Fibroblast of lung (primary cell): ENCODE measurements around the gene PMFBP1. TPM values are rescaled to one million over a fixed set of nuclear protein-coding genes. Genes with fewer than 3 reads are reported as not detected.

Experiments used
- DNase-seq, 2 donors: peaks; one replicate each; pipeline versions ENCODE4 v3.0.0 to v3.0.0-alpha.2; 2010; ENCODE audit warnings: low read depth in 2 of 2
- H2AFZ ChIP-seq: 2 replicates; pipeline ENCODE4 v1.5.1; 2012; ENCODE audit warnings: low read length, control low read depth, inconsistent platforms
- H3K27ac ChIP-seq: 2 replicates; pipeline ENCODE4 v1.5.1; 2011; ENCODE audit warnings: low read length, control low read depth; ENCODE audit not compliant: insufficient read depth
- H3K27me3 ChIP-seq: 2 replicates; pipeline ENCODE4 v1.5.1; 2011; ENCODE audit warnings: mild to moderate bottlenecking, low read length; ENCODE audit not compliant: control insufficient read depth, insufficient read depth
- H3K36me3 ChIP-seq: 2 replicates; pipeline ENCODE4 v1.5.1; 2011; ENCODE audit warnings: low read length; ENCODE audit not compliant: control insufficient read depth, insufficient read depth
- H3K4me1 ChIP-seq: 2 replicates; pipeline ENCODE4 v1.5.1; 2011; ENCODE audit warnings: low read length; ENCODE audit not compliant: control insufficient read depth, insufficient read depth; ENCODE audit errors: extremely low read depth
- H3K4me2 ChIP-seq: 2 replicates; pipeline ENCODE4 v1.5.1; 2011; ENCODE audit warnings: low read length, control low read depth; ENCODE audit not compliant: insufficient read depth; ENCODE audit errors: extremely low read depth
- H3K4me3 ChIP-seq, 4 experiments: fragments of 200-600 bp in 1 of 4; sonication (generic) in 1 of 4; replicated peaks in 1 of 4; 2 replicates each; pipeline ENCODE4 v1.5.1; 2011 to 2016; ENCODE audit warnings: low read length in 4 of 4, low read depth in 3 of 4, mild to moderate bottlenecking in 3 of 4, control low read depth in 2 of 4, inconsistent platforms in 1 of 4, mixed read lengths in 1 of 4; ENCODE audit not compliant: insufficient read depth in 1 of 4; ENCODE audit errors: control extremely low read depth in 1 of 4
- H3K79me2 ChIP-seq: 2 replicates; pipeline ENCODE4 v1.5.1; 2012; ENCODE audit warnings: mild to moderate bottlenecking, low read length, inconsistent platforms; ENCODE audit not compliant: control insufficient read depth, insufficient read depth
- H3K9ac ChIP-seq: 2 replicates; pipeline ENCODE4 v1.5.1; 2011; ENCODE audit warnings: mild to moderate bottlenecking, low read length, control low read depth; ENCODE audit not compliant: insufficient read depth
- H3K9me3 ChIP-seq: 2 replicates; pipeline ENCODE4 v1.5.1; 2012; ENCODE audit warnings: low read depth, low read length; ENCODE audit not compliant: control insufficient read depth, insufficient read depth
- H4K20me1 ChIP-seq: 2 replicates; pipeline ENCODE4 v1.5.1; 2011; ENCODE audit warnings: low read length; ENCODE audit not compliant: control insufficient read depth, insufficient read depth; ENCODE audit errors: extremely low read depth
- CTCF ChIP-seq, 2 donors: IDR thresholded peaks in 1 of 2; conservative IDR thresholded peaks in 1 of 2; 1 replicate in 1 of 2; 2 replicates in 1 of 2; pipeline ENCODE4 v1.5.1; 2011 to 2012; ENCODE audit warnings: low read length in 2 of 2, control low read depth in 1 of 2, inconsistent platforms in 1 of 2, low read depth in 1 of 2, mild to moderate bottlenecking in 1 of 2
- EZH2 ChIP-seq: IDR thresholded peaks from 2 replicates; pipeline ENCODE4 v1.5.1; 2012; ENCODE audit warnings: low read length, control low read depth, mild to moderate bottlenecking; ENCODE audit errors: missing control alignments
- polyA plus RNA-seq, 2 donors: library from polyadenylated mRNA; depleted of rRNA in 1 of 2; stranded (reverse) in 1 of 2; unstranded in 1 of 2; fragments of >200 nt; gene quantifications; 2 replicates each; pipeline ENCODE4 v1.2.1, GENCODE V29; 2011 to 2012; ENCODE audit warnings: missing spikeins in 1 of 2
- total RNA-seq: library from RNA; depleted of rRNA; stranded (reverse); fragments of >200 nt; gene quantifications from 2 replicates; pipeline ENCODE4 v1.2.1, GENCODE V29; 2014

Gene PMFBP1
- total and polyA plus RNA-seq, 2 donors (not counting 1 experiment from before 2014, with no cell fraction given), result 0.12 to 0.17 TPM

GRCh38 chr16:72122916-72123315 is 49.0 kb downstream of the PMFBP1 start:
- Histone ChIP-seq H3K27ac (no peak overlapping the region), H3K9ac (no peak overlapping the region), H2AFZ (no peak overlapping the region), H3K36me3 (no peaks in the 10 kb centered on the region), H4K20me1 (no peaks in the 10 kb centered on the region), H3K4me3 (no peak overlapping the region), H3K79me2 (no peaks in the 10 kb centered on the region), H3K27me3 (no peaks in the 10 kb centered on the region), H3K4me2 (no peak overlapping the region), H3K9me3 (no peaks in the 10 kb centered on the region), H3K4me1 (peaks cover 3% of the 10 kb centered on the region)
- TF ChIP-seq EZH2, result no peak
- no peak for TF ChIP-seq CTCF (conservative IDR thresholded peaks at IDR 0.05 in 1 of 2, IDR thresholded peaks at IDR 0.05 in 1 of 2; ENCODE audit: low read depth in 1 of 2, low read length in 2 of 2)
- no peak for DNase-seq

- H3K36me3 ChIP-seq, result no peaks in the 10 kb centered on the region
- TF ChIP-seq CTCF (conservative IDR thresholded peaks at IDR 0.05 in 1 of 2, IDR thresholded peaks at IDR 0.05 in 1 of 2; ENCODE audit: low read depth in 1 of 2, low read length in 2 of 2) (no peak), EZH2 (no peak)
- H3K4me1 ChIP-seq, result peaks cover 3% of the 10 kb centered on the region
- no peak for DNase-seq
- no peaks in the 10 kb centered on the region for H3K27me3 ChIP-seq
- no peaks in the 10 kb centered on the region for H4K20me1 ChIP-seq
- H3K9me3 ChIP-seq, result no peaks in the 10 kb centered on the region
- no peak overlapping the region for H3K4me2 ChIP-seq
- H2AFZ ChIP-seq, result no peak overlapping the region
- H3K4me3 ChIP-seq, result no peak overlapping the region
- no peak overlapping the region for H3K27ac ChIP-seq
- H3K9ac ChIP-seq, result no peak overlapping the region
- H3K79me2 ChIP-seq, result no peaks in the 10 kb centered on the region
Measured at GRCh38 chr16:72122308-72122707, 49.6 kb downstream of the PMFBP1 start.

DNA sequence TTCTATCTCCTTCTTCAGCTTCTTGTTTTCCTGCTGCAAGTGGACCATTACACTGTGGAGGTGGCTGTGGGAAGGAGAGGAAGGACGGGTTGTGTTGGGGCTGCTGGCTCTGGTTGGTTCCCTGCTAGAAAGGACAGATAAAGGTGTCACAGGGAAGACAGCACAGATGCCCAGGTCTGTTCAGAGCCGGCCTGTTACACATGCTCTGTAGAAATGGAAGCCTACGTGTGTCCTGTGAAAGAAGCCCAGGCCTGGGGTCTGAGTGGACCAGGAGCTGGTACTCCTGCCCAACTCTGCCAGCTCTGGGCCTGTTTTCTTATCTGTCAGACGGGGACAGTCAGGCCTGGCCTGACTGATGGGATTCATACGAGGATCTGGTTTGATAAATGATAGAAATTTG is 51.9 kb downstream of the PMFBP1 start:
- Histone ChIP-seq H3K4me2 (no peak overlapping the region), H3K79me2 (no peaks in the 10 kb centered on the region), H3K27ac (no peak overlapping the region), H3K36me3 (no peaks in the 10 kb centered on the region), H4K20me1 (no peaks in the 10 kb centered on the region), H3K9ac (no peak overlapping the region), H3K4me1 (peaks cover under 1% of the 10 kb centered on the region), H3K27me3 (no peaks in the 10 kb centered on the region), H3K9me3 (no peaks in the 10 kb centered on the region), H2AFZ (no peak overlapping the region), H3K4me3 (no peak overlapping the region)
- TF ChIP-seq CTCF (conservative IDR thresholded peaks at IDR 0.05 in 1 of 2, IDR thresholded peaks at IDR 0.05 in 1 of 2; ENCODE audit: low read depth in 1 of 2, low read length in 2 of 2) (no peak), EZH2 (no peak)
- no peak for DNase-seq
